Measurements from ENCODE around the gene RNF2. TPM values are rescaled to one million over a fixed set of nuclear protein-coding genes. Genes with fewer than 3 reads are reported as not detected.
"Not testable (repeated sequence)": the region's sequence is repeated elsewhere in the genome, so short reads cannot be mapped to it uniquely, and the experiment has no call there.

Gene RNF2
- 21.8 TPM for polyA plus RNA-seq (2013, experiment 1 of 2; ENCODE audit: insufficient read length)
- polyA plus RNA-seq (2013, experiment 2 of 2; ENCODE audit: insufficient read length): 20.9 TPM

DNA sequence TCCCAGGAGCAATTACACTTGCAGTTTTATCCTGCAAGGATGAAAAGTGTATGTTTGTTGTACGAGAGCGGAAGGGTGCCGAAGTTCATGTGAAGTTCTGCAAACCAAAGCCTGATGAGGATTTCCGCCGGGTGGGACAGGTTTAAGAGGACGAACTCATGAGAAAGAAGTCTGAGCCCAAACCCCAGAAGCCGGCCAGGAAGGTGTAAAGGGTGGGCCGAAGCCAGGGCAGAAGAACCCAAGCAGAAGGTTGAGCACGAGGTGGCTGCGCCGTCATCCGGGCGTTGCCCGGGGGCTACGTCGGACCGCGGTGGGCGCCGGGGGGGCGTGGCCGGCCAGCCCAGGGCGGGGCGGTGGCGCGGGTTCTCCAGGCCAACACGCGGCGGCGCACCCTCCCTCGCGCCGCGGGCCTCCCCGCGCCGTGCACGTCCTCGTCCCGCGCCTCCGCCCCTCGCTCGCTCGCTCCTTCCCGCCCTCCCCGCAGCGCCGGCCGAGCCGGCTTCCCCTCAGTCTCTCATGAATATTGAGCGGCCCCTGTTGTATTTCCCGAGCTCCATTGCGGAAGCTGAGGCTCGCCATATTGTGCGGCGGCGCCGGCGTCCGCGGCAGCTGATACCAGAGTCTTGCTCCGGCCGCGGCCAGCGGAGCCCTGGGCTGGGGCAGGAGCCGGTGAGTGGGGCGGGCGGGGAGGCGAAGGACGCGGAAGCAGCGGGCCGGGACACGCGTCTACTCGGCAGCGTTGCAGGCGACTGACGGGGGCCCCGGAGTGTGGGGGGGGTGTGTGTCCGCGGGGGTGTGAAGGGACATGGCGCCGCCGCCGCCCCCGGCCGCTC, at the start of gene RNF2:
RNF2 (plus strand) TSS at position 578 of the 833 bp plus-strand sequence. CDS start 41,996 bp downstream, outside the sequence.
- peak; percentile 82 for DNase-seq

GRCh38 chr1:184999974-185000373, 45.4 kb upstream of the RNF2 start:
- not testable (repeated sequence) for DNase-seq

DNA sequence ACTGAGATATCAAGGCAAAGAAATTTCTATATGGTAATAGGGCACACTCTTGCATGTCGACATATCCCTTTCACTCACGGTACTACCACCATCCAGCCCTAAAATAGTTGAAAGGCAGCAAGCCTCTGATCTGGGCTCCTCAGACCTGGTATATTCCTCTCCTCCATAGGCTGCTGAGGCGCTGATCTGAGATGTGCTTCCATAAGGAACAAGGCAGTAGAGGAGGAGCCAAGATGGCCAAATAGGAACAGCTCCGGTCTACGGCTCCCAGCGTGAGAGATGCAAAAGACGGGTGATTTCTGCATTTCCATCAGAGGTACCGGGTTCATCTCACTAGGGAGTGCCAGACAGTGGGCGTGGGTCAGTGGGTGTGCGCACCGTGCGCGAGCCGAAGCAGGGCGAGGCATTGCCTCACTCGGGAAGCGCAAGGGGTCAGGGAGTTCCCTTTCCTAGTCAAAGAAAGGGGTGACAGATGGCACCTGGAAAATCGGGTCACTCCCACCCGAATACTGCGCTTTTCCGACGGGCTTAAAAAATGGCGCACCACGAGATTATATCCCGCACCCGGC, 44.0 kb upstream of the RNF2 start:
- not testable (repeated sequence) for DNase-seq

DNA sequence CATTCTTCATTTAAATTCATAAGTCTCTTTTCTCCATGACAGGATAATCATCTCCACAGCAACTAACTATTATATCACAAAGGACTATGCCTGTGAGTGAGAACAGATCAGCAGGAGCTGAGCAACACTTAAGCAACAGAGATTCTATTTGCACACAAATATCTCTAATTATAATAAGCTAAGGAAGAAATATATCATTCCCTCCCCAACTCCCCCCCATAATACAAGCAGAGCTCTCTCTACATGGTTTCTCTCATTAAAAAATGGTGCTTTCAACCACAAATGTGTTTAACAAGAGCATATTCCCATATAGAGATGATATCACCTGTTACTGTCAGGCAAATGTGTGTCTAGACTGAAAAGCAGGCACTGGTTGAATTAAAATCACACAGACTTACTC, 36.5 kb upstream of the RNF2 start:
- DNase-seq: no peak

- DNase-seq: no peak
These were observed 35.0 kb upstream of the RNF2 start for GRCh38 chr1:185010361-185010760.

DNA sequence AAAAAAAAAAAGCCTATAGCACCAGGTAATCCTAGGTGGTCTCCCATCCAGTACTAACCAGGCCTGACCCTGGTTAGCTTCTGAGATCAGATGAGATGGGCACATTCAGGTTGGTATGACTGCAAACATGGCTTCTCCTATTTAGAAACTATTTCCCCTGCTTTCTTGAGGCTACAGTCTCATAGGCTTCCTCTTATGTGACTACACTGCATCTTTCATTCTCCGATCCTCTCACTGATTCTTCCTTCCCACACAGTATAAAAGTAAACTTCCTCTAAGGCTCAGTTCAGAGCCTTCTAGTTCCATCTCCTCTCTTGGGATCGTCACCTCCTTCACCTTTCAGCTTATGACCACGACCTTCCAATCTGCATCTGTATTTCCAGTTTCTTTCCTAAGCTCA, 30.4 kb upstream of the RNF2 start:
- no peak for DNase-seq

- no peak for DNase-seq
These were observed 29.7 kb upstream of the RNF2 start for GRCh38 chr1:185015631-185016030.

GRCh38 chr1:185016880-185017279, 28.5 kb upstream of the RNF2 start:
- DNase-seq: peak; percentile 2

GRCh38 chr1:185017338-185017737, 28.0 kb upstream of the RNF2 start:
- peak; percentile 80 for DNase-seq

DNA sequence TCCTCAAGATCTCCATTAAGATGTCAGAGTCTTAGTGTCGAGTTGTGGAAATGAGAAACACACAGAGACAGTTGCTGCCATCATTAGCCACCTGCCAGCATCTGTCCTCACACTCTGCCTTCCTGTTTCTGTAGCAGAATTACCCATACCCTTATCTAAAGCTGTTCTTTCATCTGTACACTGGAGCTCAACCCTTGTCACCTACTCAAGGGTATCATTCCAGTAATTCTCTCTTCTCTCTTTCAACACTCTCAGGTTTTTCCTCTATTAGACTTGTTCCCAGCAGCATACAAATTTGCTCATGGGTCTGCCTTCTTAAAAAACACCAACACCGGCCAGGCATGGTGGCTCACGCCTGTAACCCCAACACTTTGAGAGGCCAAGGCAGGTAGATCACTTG, 27.4 kb upstream of the RNF2 start:
- DNase-seq: no peak

DNA sequence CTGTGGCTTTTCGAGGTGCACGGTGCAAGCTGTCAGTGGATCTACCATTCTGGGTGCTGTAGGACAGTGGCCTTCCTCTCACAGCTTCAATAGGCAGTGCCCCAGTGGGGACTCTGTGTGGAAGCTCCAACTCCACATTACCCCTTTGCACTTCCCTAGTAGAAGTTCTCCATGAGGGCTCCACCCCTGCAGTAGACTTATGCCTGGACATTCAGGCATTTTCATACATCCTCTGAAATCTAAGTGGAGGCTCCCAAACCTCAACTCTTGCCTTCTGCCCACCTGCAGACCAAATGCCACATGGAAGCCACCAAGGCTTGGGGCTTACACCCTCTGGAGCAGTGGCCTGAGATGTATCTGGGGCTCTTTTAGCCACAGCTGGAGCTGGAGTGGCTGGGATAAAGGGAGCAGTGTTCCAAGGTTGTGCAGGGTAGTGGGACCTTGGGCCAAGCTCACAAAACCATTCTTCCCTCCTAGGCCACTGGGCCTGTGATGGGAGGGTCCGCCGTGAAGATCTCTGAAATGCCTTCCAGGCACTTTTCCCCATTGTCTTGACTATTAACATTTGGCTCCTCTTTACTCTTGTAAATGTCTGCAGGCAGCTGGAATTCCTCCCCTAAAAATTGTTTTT, 18.0 kb upstream of the RNF2 start:
- DNase-seq: no peak

- DNase-seq: no peak
These were observed 11.7 kb upstream of the RNF2 start for GRCh38 chr1:185033686-185034085.

GRCh38 chr1:185035258-185035657, 10.1 kb upstream of the RNF2 start:
- DNase-seq: no peak

GRCh38 chr1:185038813-185039376, 6.5 kb upstream of the RNF2 start:
- DNase-seq: no peak

DNA sequence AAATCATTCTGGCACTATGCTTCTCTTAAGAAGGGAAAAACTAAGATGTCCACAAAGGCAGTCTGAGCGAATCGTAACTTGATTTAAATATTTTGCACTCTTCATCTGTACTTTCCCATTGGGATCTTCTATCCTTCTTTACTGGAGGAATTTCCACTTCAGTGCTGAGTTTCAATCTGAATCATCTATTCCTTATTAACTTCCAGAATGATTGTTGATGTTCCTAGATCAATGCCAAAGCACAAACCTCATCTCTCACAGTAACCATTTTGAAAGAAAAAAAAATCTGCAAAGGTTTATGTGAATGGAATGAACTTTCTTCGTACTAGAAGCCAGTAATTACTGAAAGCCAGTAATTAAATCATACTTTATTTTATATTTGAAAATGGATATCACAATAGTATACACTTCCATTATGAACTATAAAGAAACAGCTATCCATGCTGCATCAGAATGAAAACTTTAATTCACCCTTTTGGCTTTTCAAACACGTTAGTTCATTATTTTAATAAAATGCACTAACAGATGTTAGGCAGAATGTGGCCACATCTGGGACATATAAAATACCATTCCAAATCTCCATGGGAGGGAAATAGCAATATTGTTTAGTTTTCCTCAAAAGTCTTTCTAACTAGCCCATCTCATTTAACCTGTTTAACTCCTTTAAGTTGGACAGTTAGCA, 5.5 kb upstream of the RNF2 start:
- no peak for DNase-seq

- no peak for DNase-seq
These were observed 5.0 kb upstream of the RNF2 start for GRCh38 chr1:185040408-185040735.

GRCh38 chr1:185041742-185042141, 3.6 kb upstream of the RNF2 start:
- no peak for DNase-seq

DNA sequence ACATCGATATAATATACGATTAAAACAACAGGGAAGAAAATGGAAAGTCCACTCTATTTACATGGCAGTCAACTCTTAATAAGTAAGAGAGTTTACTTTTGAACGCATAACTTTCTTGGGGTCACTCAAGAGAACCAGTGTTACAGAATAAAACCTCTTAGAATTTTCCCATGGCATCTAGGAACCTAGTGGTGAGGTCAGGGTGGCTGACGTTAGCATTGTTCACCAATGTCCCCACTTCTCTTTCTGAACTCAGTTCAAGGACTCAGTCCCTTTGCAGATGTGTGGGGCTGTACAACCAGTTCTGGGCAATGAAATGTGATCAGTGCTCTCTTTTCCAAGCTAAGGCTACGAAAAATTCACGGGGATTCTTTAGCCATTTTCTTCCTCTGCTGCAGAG, 2.6 kb upstream of the RNF2 start:
- no peak for DNase-seq

- no peak for DNase-seq
These were observed 971 bp upstream of the RNF2 start for GRCh38 chr1:185044387-185044786.

- peak; percentile 34 for DNase-seq
These were observed 595 bp downstream of the RNF2 start for GRCh38 chr1:185045814-185046492.

GRCh38 chr1:185046668-185047067, 1.3 kb downstream of the RNF2 start:
- no peak for DNase-seq

DNA sequence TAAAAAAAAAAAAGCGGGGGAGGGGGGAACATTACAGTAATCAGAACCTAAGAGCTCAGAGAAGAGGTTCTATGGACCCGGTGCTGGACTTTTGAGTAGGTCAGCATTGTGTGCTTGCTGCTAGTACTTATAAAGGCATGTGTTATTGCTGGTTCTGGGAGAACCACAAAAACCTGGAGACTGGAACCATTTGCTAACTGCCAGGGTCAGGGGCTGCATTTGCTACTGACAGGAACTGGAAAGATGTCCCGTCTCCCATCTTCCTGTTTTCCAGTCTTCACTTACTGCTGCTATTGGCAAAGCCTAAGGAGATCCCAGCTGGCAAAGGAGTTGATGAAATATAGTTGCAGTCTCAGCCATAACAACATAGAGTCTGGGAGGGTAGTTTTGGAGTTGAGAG, 4.3 kb downstream of the RNF2 start:
- DNase-seq: no peak
